H9 (cell line): ENCODE results near the gene MAPKAPK2. TPM values are rescaled to one million over a fixed set of nuclear protein-coding genes. Genes with fewer than 3 reads are reported as not detected.

Experiments
- DNase-seq: peaks from one replicate; pipeline ENCODE4 v3.0.0-alpha.2; 2017
- H2AFZ ChIP-seq: one replicate; pipeline ENCODE4 v1.6.1; 2013; ENCODE audit warnings: mild to moderate bottlenecking, low read length, control low read depth, moderate library complexity
- H2AK5ac ChIP-seq: 2 replicates; pipeline ENCODE4 v1.6.1; 2013; ENCODE audit warnings: low read length, control low read depth, mixed read lengths; ENCODE audit not compliant: insufficient read length
- H2BK120ac ChIP-seq: one replicate; pipeline ENCODE4 v1.6.1; 2013; ENCODE audit warnings: low read depth, mild to moderate bottlenecking, low read length, control low read depth, inconsistent platforms; ENCODE audit not compliant: poor library complexity, severe bottlenecking
- H2BK12ac ChIP-seq: 2 replicates; pipeline ENCODE4 v1.6.1; 2013; ENCODE audit warnings: low read length, control low read depth, mixed read lengths, low read depth; ENCODE audit not compliant: insufficient read length
- H2BK15ac ChIP-seq: 2 replicates; pipeline ENCODE4 v1.6.1; 2013; ENCODE audit warnings: low read depth, low read length, control low read depth
- H2BK20ac ChIP-seq: one replicate; pipeline ENCODE4 v1.6.1; 2013; ENCODE audit warnings: low read depth, mild to moderate bottlenecking, low read length, control low read depth, inconsistent platforms; ENCODE audit not compliant: poor library complexity, severe bottlenecking
- H2BK5ac ChIP-seq: 2 replicates; pipeline ENCODE4 v1.6.1; 2013; ENCODE audit warnings: low read length, control low read depth, mixed read lengths; ENCODE audit not compliant: insufficient read length
- H3K14ac ChIP-seq: 2 replicates; pipeline ENCODE4 v1.6.1; 2013; ENCODE audit warnings: low read length, control low read depth; ENCODE audit not compliant: insufficient read depth
- H3K18ac ChIP-seq: 2 replicates; pipeline ENCODE4 v1.6.1; 2013; ENCODE audit warnings: low read depth, mild to moderate bottlenecking, mixed read lengths, low read length, control low read depth; ENCODE audit not compliant: insufficient read length
- H3K23ac ChIP-seq: 2 replicates; pipeline ENCODE4 v1.6.1; 2013; ENCODE audit warnings: low read length, control low read depth, mixed read lengths, low read depth; ENCODE audit not compliant: insufficient read length
- H3K23me2 ChIP-seq: 2 replicates; pipeline ENCODE4 v1.6.1; 2013; ENCODE audit warnings: low read depth, mild to moderate bottlenecking, mixed read lengths, low read length, control low read depth; ENCODE audit not compliant: insufficient read length, poor library complexity, severe bottlenecking
- H3K27ac ChIP-seq: 2 replicates; pipeline ENCODE4 v1.5.1; 2013; ENCODE audit warnings: low read length, control low read depth, mixed read lengths, low read depth; ENCODE audit not compliant: insufficient read length
- H3K27me3 ChIP-seq: 2 replicates; pipeline ENCODE4 v1.6.1; 2013; ENCODE audit warnings: low read length, control low read depth, inconsistent platforms; ENCODE audit not compliant: insufficient read depth
- H3K4ac ChIP-seq: 2 replicates; pipeline ENCODE4 v1.6.1; 2013; ENCODE audit warnings: low read depth, mild to moderate bottlenecking, control low read depth, inconsistent platforms, low read length, moderate library complexity
- H3K4me1 ChIP-seq: 2 replicates; pipeline ENCODE4 v1.6.1; 2013; ENCODE audit warnings: low read length, control low read depth, inconsistent platforms; ENCODE audit not compliant: insufficient read depth
- H3K4me2 ChIP-seq: 2 replicates; pipeline ENCODE4 v1.6.1; 2013; ENCODE audit warnings: low read length, control low read depth, mixed read lengths; ENCODE audit not compliant: insufficient read length, insufficient read depth
- H3K56ac ChIP-seq: 2 replicates; pipeline ENCODE4 v1.6.1; 2013; ENCODE audit warnings: low read depth, mild to moderate bottlenecking, mixed read lengths, low read length, control low read depth; ENCODE audit not compliant: insufficient read length
- H3K79me1 ChIP-seq: 2 replicates; pipeline ENCODE4 v1.6.1; 2013; ENCODE audit warnings: low read depth, mild to moderate bottlenecking, moderate library complexity, low read length, control low read depth, inconsistent platforms; ENCODE audit not compliant: insufficient read depth, poor library complexity, severe bottlenecking
- H3K79me2 ChIP-seq: 2 replicates; pipeline ENCODE4 v1.6.1; 2013; ENCODE audit warnings: low read length, control low read depth, inconsistent platforms; ENCODE audit not compliant: insufficient read depth
- H3K9ac ChIP-seq: 2 replicates; pipeline ENCODE4 v1.6.1; 2013; ENCODE audit warnings: low read length, control low read depth, mixed read lengths; ENCODE audit not compliant: insufficient read length; ENCODE audit errors: extremely low read depth
- H3K9me3 ChIP-seq: one replicate; pipeline ENCODE4 v1.6.1; 2013; ENCODE audit warnings: low read depth, low read length, inconsistent platforms; ENCODE audit not compliant: control insufficient read depth
- H3T11ph ChIP-seq: one replicate; pipeline ENCODE4 v1.6.1; 2013; ENCODE audit warnings: mild to moderate bottlenecking, low read length, control low read depth, inconsistent platforms
- H4K20me1 ChIP-seq: one replicate; pipeline ENCODE4 v1.6.1; 2013; ENCODE audit not compliant: control insufficient read depth, insufficient read length, insufficient read depth
- H4K5ac ChIP-seq: 2 replicates; pipeline ENCODE4 v1.6.1; 2013; ENCODE audit warnings: low read depth, mild to moderate bottlenecking, mixed read lengths, low read length, control low read depth; ENCODE audit not compliant: insufficient read length
- H4K8ac ChIP-seq: replicated peaks from 2 replicates; pipeline ENCODE4 v1.6.1; 2013; ENCODE audit warnings: low read length, control low read depth, mixed read lengths, low read depth; ENCODE audit not compliant: insufficient read length
- H4K91ac ChIP-seq: 2 replicates; pipeline ENCODE4 v1.6.1; 2013; ENCODE audit warnings: low read depth, mild to moderate bottlenecking, moderate library complexity, mixed read lengths, low read length, control low read depth; ENCODE audit not compliant: insufficient read length
- H3K27ac Mint-ChIP-seq, 3 experiments: 2 replicates in 2 of 3; 3 replicates in 1 of 3; pipeline ENCODE4 v1.8.0; 2020 to 2021; ENCODE audit warnings: mixed read lengths in 3 of 3, mild to moderate bottlenecking in 1 of 3, moderate library complexity in 1 of 3
- H3K27me3 Mint-ChIP-seq: 2 replicates; pipeline ENCODE4 v1.8.0; 2021; ENCODE audit warnings: low read depth, mild to moderate bottlenecking, moderate library complexity, mixed read lengths
- H3K36me3 Mint-ChIP-seq, 3 experiments: 2 replicates in 2 of 3; 3 replicates in 1 of 3; pipeline ENCODE4 v1.8.0; 2020 to 2021; ENCODE audit warnings: low read depth in 3 of 3, mixed read lengths in 3 of 3; ENCODE audit not compliant: insufficient read depth in 1 of 3
- H3K4me1 Mint-ChIP-seq, 2 experiments: 2 replicates each; pipeline ENCODE4 v1.8.0; 2020; ENCODE audit warnings: mixed read lengths in 2 of 2
- H3K4me3 Mint-ChIP-seq, 2 experiments: 2 replicates in 1 of 2; 3 replicates in 1 of 2; pipeline ENCODE4 v1.8.0; 2020 to 2021; ENCODE audit warnings: mild to moderate bottlenecking in 2 of 2, mixed read lengths in 2 of 2, moderate library complexity in 1 of 2
- H3K9me3 Mint-ChIP-seq, 2 experiments: 2 replicates in 1 of 2; 3 replicates in 1 of 2; pipeline ENCODE4 v1.8.0; 2020; ENCODE audit warnings: mild to moderate bottlenecking in 2 of 2, mixed read lengths in 2 of 2, moderate library complexity in 1 of 2
- WGBS: extraction: QIAGEN DNeasy Blood & Tissue Kit; methylation state at CpG from one replicate; pipeline ENCODE4 v1.1.7; 2013; ENCODE audit warnings: missing lambda C conversion rate, low lambda C conversion rate, mixed read lengths; ENCODE audit not compliant: insufficient read length; ENCODE audit errors: extremely low coverage; 5-methylcytosine and 5-hydroxymethylcytosine counted together
- total RNA-seq: library from RNA; stranded (reverse); gene quantifications from 2 replicates; pipeline ENCODE4 v1.2.1, GENCODE V29; 2021
- TF ChIP-seq, protein P1 (sequence below): fragments of 200-600 bp; sonication (generic); conservative IDR thresholded peaks from 3 replicates; pipeline ENCODE4 v1.8.0; 2021; ENCODE audit warnings: antibody characterized with exemption, mild to moderate bottlenecking

The MAPKAPK2 gene
- total RNA-seq, 1 experiment from 2014 or later = 50.1 TPM

DNA sequence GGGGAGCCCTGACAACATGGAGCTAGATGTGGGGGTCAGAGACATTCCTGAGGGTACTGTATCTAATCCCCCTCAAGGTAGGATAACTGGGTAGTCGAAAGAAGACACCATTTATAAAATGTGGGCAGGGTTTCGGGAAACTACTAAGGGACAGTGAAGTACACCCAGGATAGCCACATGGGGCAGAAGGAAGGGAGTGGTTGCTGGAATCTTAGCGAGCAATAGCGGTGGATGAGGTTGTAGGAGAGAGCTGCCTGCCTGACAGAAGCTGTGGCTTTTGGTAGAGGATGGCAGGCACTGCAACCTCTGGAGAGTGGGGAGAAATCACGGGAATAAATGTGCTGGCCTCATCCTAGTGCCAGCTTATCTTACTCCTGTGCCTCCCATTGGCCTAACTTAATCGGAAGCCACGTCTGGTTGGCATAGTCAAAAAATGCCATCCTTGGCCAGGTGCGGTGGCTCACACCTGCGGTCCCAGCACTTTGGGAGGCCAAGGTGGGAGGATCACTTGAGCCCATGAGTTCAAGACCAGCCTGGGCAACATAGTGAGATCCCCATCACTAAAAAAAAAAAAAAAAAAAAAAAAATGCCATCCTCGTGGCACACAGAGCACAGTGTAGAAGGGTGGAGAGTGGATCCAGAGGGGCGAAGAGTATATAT is 23.4 kb upstream of the MAPKAPK2 start:
- Histone ChIP-seq H2BK20ac (no peak overlapping the region), H3K56ac (no peak overlapping the region), H2BK12ac (no peak overlapping the region), H3K79me1 (no peaks in the 10 kb centered on the region), H4K91ac (no peak overlapping the region), H3K23ac (no peak overlapping the region), H3T11ph (no peak overlapping the region), H2AFZ (no peak overlapping the region), H2AK5ac (no peak overlapping the region), H2BK5ac (no peak overlapping the region), H3K27me3 (peaks cover 8% of the 10 kb centered on the region; the same call in 1 of the 2 replicates), H3K9me3 (no peaks in the 10 kb centered on the region), H3K79me2 (no peaks in the 10 kb centered on the region), H4K8ac (no peak overlapping the region), H3K4me2 (no peak overlapping the region), H4K20me1 (no peaks in the 10 kb centered on the region), H3K27ac (no peak overlapping the region), H3K9ac (no peak overlapping the region), H2BK15ac (no peak overlapping the region), H3K4ac (no peak overlapping the region), H3K4me1 (peaks cover 4% of the 10 kb centered on the region), H2BK120ac (no peak overlapping the region), H4K5ac (no peak overlapping the region), H3K18ac (no peak overlapping the region), H3K14ac (no peak overlapping the region), H3K23me2 (peaks cover 3% of the 10 kb centered on the region)
- TF ChIP-seq, protein P1, sequence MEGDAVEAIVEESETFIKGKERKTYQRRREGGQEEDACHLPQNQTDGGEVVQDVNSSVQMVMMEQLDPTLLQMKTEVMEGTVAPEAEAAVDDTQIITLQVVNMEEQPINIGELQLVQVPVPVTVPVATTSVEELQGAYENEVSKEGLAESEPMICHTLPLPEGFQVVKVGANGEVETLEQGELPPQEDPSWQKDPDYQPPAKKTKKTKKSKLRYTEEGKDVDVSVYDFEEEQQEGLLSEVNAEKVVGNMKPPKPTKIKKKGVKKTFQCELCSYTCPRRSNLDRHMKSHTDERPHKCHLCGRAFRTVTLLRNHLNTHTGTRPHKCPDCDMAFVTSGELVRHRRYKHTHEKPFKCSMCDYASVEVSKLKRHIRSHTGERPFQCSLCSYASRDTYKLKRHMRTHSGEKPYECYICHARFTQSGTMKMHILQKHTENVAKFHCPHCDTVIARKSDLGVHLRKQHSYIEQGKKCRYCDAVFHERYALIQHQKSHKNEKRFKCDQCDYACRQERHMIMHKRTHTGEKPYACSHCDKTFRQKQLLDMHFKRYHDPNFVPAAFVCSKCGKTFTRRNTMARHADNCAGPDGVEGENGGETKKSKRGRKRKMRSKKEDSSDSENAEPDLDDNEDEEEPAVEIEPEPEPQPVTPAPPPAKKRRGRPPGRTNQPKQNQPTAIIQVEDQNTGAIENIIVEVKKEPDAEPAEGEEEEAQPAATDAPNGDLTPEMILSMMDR = no peak
- WGBS = no CpG with 5 or more reads among the region's 11 CpGs
- H3K4me3 Mint-ChIP-seq = no peak overlapping the region
- H3K36me3 Mint-ChIP-seq = no peaks in the 10 kb centered on the region; a peak in 1 of 7 replicates
- peaks cover 82% of the 10 kb centered on the region for H3K27me3 Mint-ChIP-seq
- no peak overlapping the region for H3K27ac Mint-ChIP-seq
- DNase-seq = no peak
- H3K4me1 Mint-ChIP-seq = peaks cover 16 to 22% of the 10 kb centered on the region in 2 experiments
- H3K9me3 Mint-ChIP-seq = no peaks in the 10 kb centered on the region
